HG03103 (cell line): ENCODE measurements around the gene ANKRD7.

Source experiments
- ATAC-seq: cut with Tn5 transposase; IDR thresholded peaks from one replicate; pipeline ENCODE4 v1.9.1; 2021; ENCODE audit warnings: low read depth; ENCODE audit not compliant: unreplicated experiment

ANKRD7 gene

GRCh38 chr7:118224521-118224920 is at the start of gene ANKRD7:
Gene ANKRD7, plus strand, starts transcription at chr7:118224704. Its CDS starts 127 bp downstream, at chr7:118224831.
- ATAC-seq: no peak

GRCh38 chr7:118175740-118176139 is 48.8 kb upstream of the ANKRD7 start:
- ATAC-seq: no peak

GRCh38 chr7:118179191-118179590 is 45.3 kb upstream of the ANKRD7 start:
- ATAC-seq: no peak

- no peak for ATAC-seq
Measured at GRCh38 chr7:118182593-118183427, 41.7 kb upstream of the ANKRD7 start.

GRCh38 chr7:118183428-118183785 is 41.1 kb upstream of the ANKRD7 start:
- no peak for ATAC-seq

GRCh38 chr7:118183786-118184564 is 40.5 kb upstream of the ANKRD7 start, which contains the start of gene LSM8:
Gene LSM8, plus strand, starts transcription at chr7:118184164. Its CDS starts 60 bp downstream, at chr7:118184224.
- ATAC-seq: peak; percentile 95

DNA sequence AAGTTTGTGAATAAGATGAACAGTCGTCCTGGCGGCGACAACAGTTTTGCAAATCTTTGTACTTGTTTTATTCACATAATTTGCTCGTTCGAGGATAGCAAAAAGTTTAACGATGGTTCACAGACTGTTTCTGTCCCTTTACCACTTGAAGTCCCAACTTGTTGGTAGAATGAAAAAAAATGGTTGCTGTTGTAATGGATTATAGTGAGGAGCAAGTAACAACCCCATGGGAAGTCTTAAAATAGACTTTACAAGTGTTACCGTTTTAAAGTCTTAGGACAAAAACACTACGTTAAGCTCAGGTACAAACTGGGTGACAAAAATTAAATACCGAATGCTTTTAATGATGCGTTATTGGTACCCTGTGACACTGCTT is 40.0 kb upstream of the ANKRD7 start:
- no peak for ATAC-seq

DNA sequence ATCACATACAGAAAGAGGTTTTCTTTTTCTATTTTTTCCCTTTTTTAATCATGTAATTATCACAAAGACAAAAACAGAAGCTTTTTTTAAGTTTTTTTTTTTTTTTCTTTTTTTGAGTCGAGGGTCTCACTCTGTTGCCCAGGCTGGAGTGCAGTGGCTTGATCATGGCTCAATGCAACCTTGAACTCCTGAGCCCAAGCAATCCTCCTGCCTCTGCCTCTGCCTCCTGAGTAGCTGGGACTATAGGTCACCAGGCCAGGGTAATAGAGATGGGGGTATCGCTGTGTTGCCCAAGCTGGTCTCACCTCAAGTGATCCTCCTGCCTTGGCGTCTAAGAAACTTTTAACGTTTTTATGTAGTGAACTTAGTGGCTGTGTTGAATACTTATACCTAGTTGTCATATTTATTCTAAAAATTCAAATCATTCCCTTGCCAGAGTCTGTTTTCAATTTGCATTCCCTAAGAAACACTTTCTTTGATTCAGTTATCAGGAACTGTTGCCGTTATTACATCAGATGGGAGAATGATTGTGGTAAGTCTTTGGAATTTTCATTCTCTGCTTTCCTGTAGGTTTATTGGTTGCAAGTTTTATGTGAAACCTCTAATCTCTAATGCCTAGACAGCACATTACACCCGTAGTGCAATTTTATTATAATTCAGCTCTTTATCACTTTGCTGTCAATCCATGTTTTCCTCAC is 39.2 kb upstream of the ANKRD7 start:
- no peak for ATAC-seq

DNA sequence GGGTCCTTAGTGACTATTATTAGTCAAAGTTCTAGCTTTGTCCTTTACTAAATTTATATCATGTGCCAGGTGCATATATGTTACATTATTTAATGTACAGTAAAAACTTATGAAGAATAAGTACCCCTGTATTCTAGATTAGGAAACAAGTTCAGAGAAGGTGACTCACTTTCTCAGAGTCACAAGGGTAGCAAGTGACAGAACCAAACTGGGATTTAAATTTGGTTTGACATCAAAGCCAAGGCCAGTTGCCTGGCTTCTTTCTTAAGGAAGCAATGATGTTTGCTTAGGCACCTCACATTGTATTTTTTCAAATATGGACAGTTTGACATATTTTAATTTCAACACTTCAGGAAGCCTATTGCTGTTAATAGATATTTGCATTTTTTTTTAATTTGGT is 38.0 kb upstream of the ANKRD7 start:
- no peak for ATAC-seq

DNA sequence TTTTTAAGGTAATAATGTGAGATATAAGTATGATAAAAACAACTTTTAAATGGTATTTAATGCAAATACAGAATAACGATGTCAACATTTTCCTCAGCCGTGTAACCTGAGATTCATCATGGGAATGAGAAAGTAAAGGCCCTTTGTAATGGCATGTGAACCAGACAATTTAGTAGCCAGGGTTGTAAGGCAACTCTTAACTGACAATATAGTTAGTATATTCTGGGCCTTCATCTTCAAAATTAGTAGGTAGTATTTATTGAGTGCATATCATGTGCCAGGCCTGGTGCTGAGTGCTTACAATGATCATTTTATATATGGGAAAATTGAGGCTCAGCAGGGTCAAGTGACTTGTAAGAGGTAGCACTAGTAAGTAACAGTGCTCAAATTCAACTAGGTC is 29.9 kb upstream of the ANKRD7 start:
- ATAC-seq: no peak

DNA sequence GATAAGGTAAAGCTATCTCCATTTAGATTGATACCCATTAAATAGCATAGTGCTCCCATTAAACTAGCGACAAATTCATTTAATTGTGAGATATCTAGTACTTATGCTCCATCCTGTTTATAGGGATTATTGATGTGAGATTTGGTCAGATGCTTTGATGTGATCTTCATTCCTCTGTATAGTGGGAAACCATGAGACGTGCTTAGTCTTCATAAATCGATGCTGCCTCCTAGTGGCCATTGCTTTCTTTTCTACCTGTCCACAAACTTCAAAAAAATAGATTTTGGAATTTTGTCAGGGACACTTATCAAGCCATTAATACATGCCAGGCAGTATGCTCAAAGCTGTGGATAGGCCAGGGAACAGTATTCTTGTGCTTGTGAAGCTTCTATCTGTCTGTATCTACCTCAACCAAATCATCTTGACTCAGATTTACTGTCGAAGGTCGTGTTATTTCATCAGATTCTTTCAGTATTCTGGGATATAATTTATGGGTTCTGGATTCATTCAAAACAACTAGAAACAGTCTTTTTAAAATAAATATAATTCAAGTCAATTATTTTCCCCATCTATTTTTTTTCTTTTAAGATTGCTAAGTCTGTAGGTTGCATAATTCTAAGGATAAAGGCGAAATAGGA is 28.5 kb upstream of the ANKRD7 start:
- ATAC-seq: peak; percentile 79

- no peak for ATAC-seq
Measured at GRCh38 chr7:118202061-118202460, 22.4 kb upstream of the ANKRD7 start.

- peak; percentile 92 for ATAC-seq
Measured at GRCh38 chr7:118214051-118214832, 10.3 kb upstream of the ANKRD7 start.

DNA sequence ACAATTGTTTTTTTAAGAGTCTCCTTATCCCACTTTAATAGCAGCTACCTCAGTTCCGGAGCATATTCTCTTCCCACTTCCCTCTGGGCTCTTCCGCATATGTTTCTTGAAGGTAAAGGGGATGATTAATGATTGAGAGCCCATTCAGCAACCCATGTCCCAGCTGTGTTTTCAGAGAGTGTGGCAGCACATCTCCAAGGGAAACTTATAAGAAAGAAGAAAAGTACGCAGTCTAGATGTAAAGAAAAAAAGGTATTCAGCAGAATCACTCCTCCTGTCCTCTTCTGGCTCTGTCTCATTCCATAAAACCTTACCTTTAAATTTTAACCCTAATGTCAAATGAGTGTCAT is 9.7 kb upstream of the ANKRD7 start:
- no peak for ATAC-seq

GRCh38 chr7:118217210-118217619 is 7.3 kb upstream of the ANKRD7 start:
- ATAC-seq: no peak

- no peak for ATAC-seq
Measured at GRCh38 chr7:118218413-118219156, 5.9 kb upstream of the ANKRD7 start.

DNA sequence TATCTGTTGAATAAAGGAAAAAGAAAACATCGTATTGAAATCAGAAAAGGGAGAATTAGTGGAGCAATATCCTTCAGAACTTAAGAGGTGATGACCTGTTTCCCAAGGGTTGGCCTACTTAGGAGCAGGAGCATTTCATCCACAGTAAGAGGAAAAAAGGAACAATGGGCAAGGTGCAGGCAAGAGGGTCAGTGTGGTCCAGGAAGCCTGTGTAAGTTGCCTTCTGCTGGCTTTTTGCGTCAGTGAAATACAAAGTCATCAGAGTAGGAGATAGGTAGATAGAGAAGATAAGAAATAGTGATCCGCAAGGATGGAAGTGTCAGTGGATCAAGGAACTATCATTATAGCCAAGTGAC is 5.4 kb upstream of the ANKRD7 start:
- ATAC-seq: no peak

GRCh38 chr7:118220583-118220982 is 3.9 kb upstream of the ANKRD7 start:
- ATAC-seq: no peak

- ATAC-seq: no peak
Measured at GRCh38 chr7:118222591-118222990, 1.9 kb upstream of the ANKRD7 start.
